ENCODE measurements around the gene INTS4. TPM values are rescaled to one million over a fixed set of nuclear protein-coding genes. Genes with fewer than 3 reads are reported as not detected.

The INTS4 gene
- total and polyA plus RNA-seq, 2 of the 8 experiments (the other 6 are each of a cell fraction or from before 2014, with no cell fraction given), result 27.0 to 31.3 TPM

GRCh38 chr11:78025378-78025777, 30.9 kb upstream of the INTS4 start:
- Histone ChIP-seq H3K79me2 (ENCODE audit: control insufficient read depth in 1 of 2, insufficient read depth in 2 of 2, low read length in 2 of 2) (no peaks in the 10 kb centered on the region), H3K27me3 (replicated peaks in 1 of 4; ENCODE audit: control insufficient read depth in 3 of 4, extremely low read depth in 1 of 4, insufficient read depth in 3 of 4, low read length in 3 of 4) (no peaks in the 10 kb centered on the region), H3K4me1 (replicated peaks in 1 of 4; ENCODE audit: control insufficient read depth in 3 of 4, insufficient read depth in 4 of 4, low read length in 3 of 4) (peaks cover 0 to 13% (median 8%) of the 10 kb centered on the region in 4 experiments; a peak in 6 of 7 replicates), H4K8ac (ENCODE audit: extremely low read depth, insufficient read depth, low read length) (no peak overlapping the region), H3K4ac (replicated peaks; ENCODE audit: insufficient read length, low read depth, low read length) (no peak overlapping the region), H2BK15ac (ENCODE audit: low read length) (no peak overlapping the region), H4K20me1 (replicated peaks in 1 of 2; ENCODE audit: control insufficient read depth in 1 of 2, insufficient read depth in 2 of 2, low read length in 2 of 2) (no peaks in the 10 kb centered on the region), H2AK5ac (ENCODE audit: low read depth, low read length) (no peak overlapping the region), H3K18ac (ENCODE audit: extremely low read depth, low read length) (no peak overlapping the region), H2BK12ac (ENCODE audit: low read depth, low read length) (no peak overlapping the region), H3K9me3 (ENCODE audit: insufficient read depth in 2 of 2, low read depth in 1 of 2, low read length in 1 of 2) (no peaks in the 10 kb centered on the region), H3K14ac (ENCODE audit: insufficient read length) (no peak overlapping the region), H3K4me3 (ENCODE audit: extremely low read depth in 1 of 4, insufficient read depth in 2 of 4, low read depth in 3 of 4, low read length in 4 of 4) (no peak overlapping the region), H3K27ac (ENCODE audit: low read depth, low read length) (no peak overlapping the region), H3K23ac (ENCODE audit: insufficient read length) (no peak overlapping the region), H2BK5ac (ENCODE audit: low read depth, low read length) (no peak overlapping the region), H3K79me1 (ENCODE audit: low read depth, low read length) (no peaks in the 10 kb centered on the region), H3K56ac (replicated peaks; ENCODE audit: insufficient read length, low read depth, low read length) (no peak overlapping the region), H3K9ac (replicated peaks in 1 of 4; ENCODE audit: extremely low read depth in 1 of 4, low read depth in 3 of 4, low read length in 3 of 4) (no peak overlapping the region), H4K91ac (replicated peaks; ENCODE audit: insufficient read length, low read length) (no peak overlapping the region), H2BK20ac (ENCODE audit: low read length) (no peak overlapping the region), H4K5ac (ENCODE audit: insufficient read length, low read depth, low read length) (no peak overlapping the region), H2AFZ (ENCODE audit: low read length) (no peak overlapping the region), H3K23me2 (ENCODE audit: low read depth, low read length) (peaks cover 9% of the 10 kb centered on the region), H2BK120ac (replicated peaks; ENCODE audit: low read depth, low read length) (no peak overlapping the region), H3K4me2 (ENCODE audit: insufficient read depth in 1 of 2, low read depth in 2 of 2, low read length in 2 of 2) (no peak overlapping the region), H3K36me3 (ENCODE audit: control insufficient read depth in 2 of 4, insufficient read depth in 4 of 4, low read length in 3 of 4) (no peaks in the 10 kb centered on the region)
- POLR2A ChIA-PET (ENCODE audit: partially characterized antibody), result no interaction called here
- FAIRE-seq, result no peak
- DNase-seq (ENCODE audit: low read depth in 1 of 2, low spot score in 2 of 2), result no peak
- CTCF ChIA-PET (ENCODE audit: partially characterized antibody), result interaction anchor here (1.6 kb wide), 1 partner anchor 26 kb away, joined by 3 read pairs; no protein-coding TSS in a partner anchor
- TF ChIP-seq TCF12 (IDR thresholded peaks at IDR 0.05; ENCODE audit: low read depth, low read length), result no peak
- no peak for TF ChIP-seq NRF1 (IDR thresholded peaks at IDR 0.05; ENCODE audit: low read depth, low read length)
- no peak for TF ChIP-seq RNF2 (IDR thresholded peaks at IDR 0.05; ENCODE audit: borderline replicate concordance, low read depth, low read length, missing control alignments, poor library complexity, severe bottlenecking)
- TF ChIP-seq SP2 (IDR thresholded peaks at IDR 0.05; ENCODE audit: low read length), result no peak
